A375 (cell line): Measurements from ENCODE around the gene TLR9. TPM values are rescaled to one million over a fixed set of nuclear protein-coding genes. Genes with fewer than 3 reads are reported as not detected.
A peak's percentile ranks its signal among the peaks of the same experiment; 100 is the strongest.

Experiments
- small RNA-seq: library from RNA; depleted of rRNA; stranded (forward); fragments of <200 nt; gene quantifications from one replicate; pipeline ENCODE3, GENCODE V24; 2014
- total RNA-seq: library from RNA; depleted of rRNA; stranded (reverse); fragments of >200 nt; shearing (Covaris generic); gene quantifications from 2 replicates; pipeline ENCODE4 v1.2.3, GENCODE V29; 2014; rRNA removed

The TLR9 gene, protein sequence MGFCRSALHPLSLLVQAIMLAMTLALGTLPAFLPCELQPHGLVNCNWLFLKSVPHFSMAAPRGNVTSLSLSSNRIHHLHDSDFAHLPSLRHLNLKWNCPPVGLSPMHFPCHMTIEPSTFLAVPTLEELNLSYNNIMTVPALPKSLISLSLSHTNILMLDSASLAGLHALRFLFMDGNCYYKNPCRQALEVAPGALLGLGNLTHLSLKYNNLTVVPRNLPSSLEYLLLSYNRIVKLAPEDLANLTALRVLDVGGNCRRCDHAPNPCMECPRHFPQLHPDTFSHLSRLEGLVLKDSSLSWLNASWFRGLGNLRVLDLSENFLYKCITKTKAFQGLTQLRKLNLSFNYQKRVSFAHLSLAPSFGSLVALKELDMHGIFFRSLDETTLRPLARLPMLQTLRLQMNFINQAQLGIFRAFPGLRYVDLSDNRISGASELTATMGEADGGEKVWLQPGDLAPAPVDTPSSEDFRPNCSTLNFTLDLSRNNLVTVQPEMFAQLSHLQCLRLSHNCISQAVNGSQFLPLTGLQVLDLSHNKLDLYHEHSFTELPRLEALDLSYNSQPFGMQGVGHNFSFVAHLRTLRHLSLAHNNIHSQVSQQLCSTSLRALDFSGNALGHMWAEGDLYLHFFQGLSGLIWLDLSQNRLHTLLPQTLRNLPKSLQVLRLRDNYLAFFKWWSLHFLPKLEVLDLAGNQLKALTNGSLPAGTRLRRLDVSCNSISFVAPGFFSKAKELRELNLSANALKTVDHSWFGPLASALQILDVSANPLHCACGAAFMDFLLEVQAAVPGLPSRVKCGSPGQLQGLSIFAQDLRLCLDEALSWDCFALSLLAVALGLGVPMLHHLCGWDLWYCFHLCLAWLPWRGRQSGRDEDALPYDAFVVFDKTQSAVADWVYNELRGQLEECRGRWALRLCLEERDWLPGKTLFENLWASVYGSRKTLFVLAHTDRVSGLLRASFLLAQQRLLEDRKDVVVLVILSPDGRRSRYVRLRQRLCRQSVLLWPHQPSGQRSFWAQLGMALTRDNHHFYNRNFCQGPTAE
- not detected in 2 replicates for total RNA-seq

DNA sequence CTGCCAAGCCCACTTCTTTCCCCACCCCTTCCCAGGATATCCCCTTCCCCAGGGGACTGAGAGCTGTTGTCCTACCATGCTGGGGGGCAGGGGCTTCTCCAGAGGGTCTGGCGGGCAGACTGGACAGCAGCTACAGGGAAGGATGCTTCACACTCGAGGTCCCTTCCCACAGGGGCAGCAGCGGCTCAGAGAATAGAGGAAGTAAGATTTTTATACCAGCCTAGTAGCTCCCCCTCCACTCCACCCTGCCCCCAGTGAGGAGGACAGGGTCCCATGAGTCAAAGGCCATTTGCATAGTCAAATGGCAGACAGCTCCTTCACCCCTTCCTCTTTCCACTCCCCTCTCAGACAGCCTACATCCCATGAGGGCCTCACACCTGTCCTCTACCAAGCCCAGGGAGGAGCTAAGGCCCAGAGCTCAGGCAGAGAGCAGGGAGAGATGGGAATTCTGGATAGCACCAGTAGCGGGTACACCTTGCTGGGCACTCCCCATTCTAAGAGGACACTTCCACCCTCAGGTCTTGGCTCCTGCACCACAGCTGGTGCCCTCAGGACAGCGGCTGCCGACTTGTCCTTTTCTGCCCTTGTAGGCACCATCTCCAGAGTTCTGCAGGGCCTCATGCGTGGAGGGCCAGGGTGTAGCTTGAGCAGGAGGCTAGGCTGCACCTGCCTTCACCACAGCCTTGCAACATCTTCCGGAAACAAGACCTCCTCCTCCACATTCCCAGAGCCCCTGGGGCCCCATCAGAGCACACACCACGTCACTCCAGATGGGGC lies at the start of gene TLR9:
Gene TLR9, minus strand, starts transcription at position 194 of the 777 bp plus-strand sequence. Its CDS starts 116 bp downstream, at position 78.

DNA sequence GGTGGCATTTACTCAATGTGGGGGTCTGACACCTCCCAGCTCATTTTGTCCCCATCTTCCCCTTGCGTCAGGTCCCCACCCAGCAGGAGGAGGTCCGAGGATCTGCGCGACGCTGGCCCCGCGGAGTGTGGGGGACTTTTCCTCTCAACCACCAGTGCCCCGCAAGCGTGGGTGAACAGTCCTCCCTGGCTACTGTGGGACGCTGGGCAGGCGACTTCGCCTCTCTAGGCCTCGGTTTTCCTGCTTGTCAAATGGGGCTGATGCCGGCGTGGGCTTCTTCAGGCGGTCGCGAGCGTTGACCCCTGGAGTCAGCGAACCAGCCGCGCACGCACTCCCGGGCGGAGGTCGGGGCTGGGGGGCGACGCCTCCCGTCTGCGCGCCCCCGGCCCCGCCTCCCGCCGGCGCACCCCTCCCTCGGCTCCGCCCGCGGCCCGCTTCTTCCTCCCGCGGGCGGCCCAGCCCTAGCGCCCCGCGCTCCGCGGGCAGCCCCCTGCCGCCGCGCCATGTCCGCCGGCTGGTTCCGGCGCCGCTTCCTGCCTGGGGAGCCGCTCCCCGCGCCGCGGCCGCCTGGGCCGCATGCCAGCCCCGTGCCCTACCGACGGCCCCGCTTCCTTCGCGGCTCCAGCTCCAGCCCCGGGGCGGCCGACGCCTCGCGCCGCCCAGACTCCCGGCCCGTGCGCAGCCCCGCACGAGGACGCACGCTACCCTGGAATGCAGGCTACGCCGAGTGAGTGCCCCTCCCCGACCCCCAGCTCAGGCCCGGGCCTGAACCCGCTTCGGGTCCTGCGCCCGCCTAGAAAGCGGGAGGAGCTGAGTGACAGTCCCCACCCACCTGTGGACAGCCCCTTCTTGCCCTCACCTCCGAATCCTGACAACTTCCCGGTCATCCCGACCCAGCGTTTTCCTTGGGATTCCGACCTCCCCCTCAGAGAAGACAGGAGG lies 20.1 kb upstream of the TLR9 start, which contains the start of gene PPM1M:
Gene PPM1M, plus strand, starts transcription at position 438 of the 942 bp plus-strand sequence. Its CDS starts 66 bp downstream, at position 504.

DNA sequence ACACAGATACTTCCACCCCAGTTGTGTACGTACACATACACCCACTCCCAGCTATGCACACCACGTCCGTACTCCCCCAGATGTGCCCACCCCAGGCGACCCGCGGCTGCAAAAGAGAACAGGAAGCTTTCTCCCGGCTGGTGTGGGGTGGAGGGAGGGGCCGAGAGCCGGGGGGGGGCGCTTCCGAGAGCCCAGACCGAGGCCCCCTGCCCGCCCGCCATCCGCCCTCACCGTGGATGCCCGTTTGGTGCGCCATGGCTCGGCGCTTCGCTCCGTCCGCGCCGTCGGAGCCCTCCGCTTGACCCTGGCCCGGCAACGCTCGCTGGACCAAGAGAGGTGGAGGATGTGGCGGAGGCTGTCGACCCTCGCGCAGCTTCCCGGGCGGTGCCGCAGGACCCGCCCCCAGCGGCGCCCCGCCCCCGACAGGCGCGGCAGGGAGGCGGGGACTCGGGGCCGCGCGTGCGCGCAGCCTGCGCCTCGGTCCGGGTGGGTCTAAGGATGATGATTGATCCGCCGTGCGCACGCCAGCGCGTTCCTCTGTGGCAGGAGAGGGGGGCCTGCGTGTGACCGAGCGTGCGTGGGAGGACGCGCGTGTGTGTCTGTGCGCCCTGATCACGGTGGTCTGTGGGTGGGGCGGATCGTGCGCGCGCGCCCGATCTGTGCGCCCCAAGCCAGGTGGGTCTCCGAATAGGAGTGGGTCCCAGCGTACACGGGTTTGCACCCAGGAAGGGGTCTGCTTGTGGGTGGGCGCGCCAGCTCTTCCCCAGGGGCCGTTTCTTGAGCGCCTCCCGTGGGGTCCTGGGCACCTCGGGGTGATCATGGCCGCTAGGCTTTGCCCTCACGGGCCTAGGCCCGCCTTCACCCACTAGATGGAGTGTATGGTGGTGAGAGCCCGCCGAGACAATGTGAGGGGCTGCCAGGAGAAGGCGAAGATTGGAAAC lies 13.6 kb upstream of the TLR9 start, which contains the start of gene TWF2:
Gene TWF2, minus strand, starts transcription at position 398 of the 941 bp plus-strand sequence. Its CDS starts 142 bp downstream, at position 256.

DNA sequence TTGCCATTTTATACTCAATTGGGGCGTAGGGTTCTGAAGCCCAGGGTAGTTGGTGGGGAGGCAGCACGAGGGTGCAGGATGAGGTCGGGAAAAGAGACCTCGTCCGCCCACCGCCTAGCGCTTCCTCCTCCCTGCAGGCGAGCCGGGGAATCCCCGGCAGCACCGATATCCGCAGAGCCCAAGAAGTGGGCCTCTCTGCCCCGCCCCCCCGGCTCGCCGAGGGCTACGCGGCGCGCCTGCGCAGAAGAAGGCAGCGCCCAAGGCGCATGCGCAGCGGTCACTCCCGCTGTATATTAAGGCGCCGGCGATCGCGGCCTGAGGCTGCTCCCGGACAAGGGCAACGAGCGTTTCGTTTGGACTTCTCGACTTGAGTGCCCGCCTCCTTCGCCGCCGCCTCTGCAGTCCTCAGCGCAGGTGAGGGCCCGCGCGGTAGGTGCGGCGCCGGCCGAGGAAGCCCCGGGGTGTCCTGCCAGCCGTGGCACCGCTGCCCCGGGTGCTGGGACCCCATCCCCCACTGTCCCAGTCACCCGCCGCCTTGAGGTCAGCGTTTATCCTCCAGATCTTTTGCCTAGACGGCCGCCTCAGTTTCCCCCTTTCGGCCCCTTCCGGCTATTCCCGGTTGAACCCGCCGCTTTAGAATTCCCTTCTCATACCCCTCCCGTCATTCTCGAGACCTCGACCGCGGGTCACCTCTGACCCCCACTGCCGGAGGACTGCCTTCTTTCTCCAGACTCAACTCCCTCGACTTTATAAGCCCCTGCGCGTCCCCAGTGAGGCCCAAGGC lies 27.4 kb downstream of the TLR9 start, which contains the start of gene ALAS1:
Gene ALAS1, plus strand, starts transcription at position 319 of the 784 bp plus-strand sequence. CDS start 1,082 bp downstream, outside the sequence.

Small RNA genes lying within 50 kb of the gene (small RNA-seq; reads per million reads assigned to genes)
- 28.5 reads per million, percentile 93 among the genes with 10 or more reads in this experiment for gene MIRLET7G

Other genes with a start within 250 kb of the TLR9 start
- gene ACY1, start 242.1 kb downstream of the TLR9 start, total RNA-seq: 160 and 207 TPM in 2 replicates
- 1,860 and 1,974 TPM in 2 replicates for gene RPL29, start 229.8 kb downstream of the TLR9 start, total RNA-seq
- gene DUSP7, start 169.1 kb downstream of the TLR9 start, total RNA-seq: 28.4 and 29.2 TPM in 2 replicates
- gene POC1A, start 71.2 kb downstream of the TLR9 start, total RNA-seq: 21.6 and 23.9 TPM in 2 replicates
- 50.7 TPM in 2 replicates for gene ALAS1, start 27.5 kb downstream of the TLR9 start, total RNA-seq
- 180 and 215 TPM in 2 replicates for gene TWF2, start 13.5 kb upstream of the TLR9 start, total RNA-seq
- gene PPM1M, start 20.1 kb upstream of the TLR9 start, total RNA-seq: 16.3 and 17.4 TPM in 2 replicates
- 31.2 and 32.3 TPM in 2 replicates for gene WDR82, start 53.0 kb upstream of the TLR9 start, total RNA-seq
- 17.6 and 22.7 TPM in 2 replicates for gene GLYCTK, start 62.2 kb upstream of the TLR9 start, total RNA-seq
- 6.9 and 8.1 TPM in 2 replicates for gene DNAH1, start 90.7 kb upstream of the TLR9 start, total RNA-seq
- gene BAP1, start 184.4 kb upstream of the TLR9 start, total RNA-seq: 72.0 and 95.9 TPM in 2 replicates
- gene PHF7, start 185.0 kb upstream of the TLR9 start, total RNA-seq: 6.6 and 10.2 TPM in 2 replicates
- gene SEMA3G, start 219.5 kb upstream of the TLR9 start, total RNA-seq: 1.2 and 1.8 TPM in 2 replicates
- 1.1 and 1.5 TPM in 2 replicates for gene TNNC1, start 228.4 kb upstream of the TLR9 start, total RNA-seq
- 36.5 and 41.2 TPM in 2 replicates for gene NISCH, start 230.0 kb upstream of the TLR9 start, total RNA-seq